Brain microvascular endothelial cell (primary cell): ENCODE results near the gene PHAF1.

Experiments used
- DNase-seq: peaks from one replicate; pipeline ENCODE4 v3.0.0-alpha.2; 2020
- H3K27ac ChIP-seq: fragments of 250-450 bp; sonication (Bioruptor Pico); 2 replicates; pipeline ENCODE4 v1.5.1; 2020; ENCODE audit warnings: mild to moderate bottlenecking, moderate library complexity
- H3K27me3 ChIP-seq: fragments of 250-450 bp; sonication (Bioruptor Pico); replicated peaks from 2 replicates; pipeline ENCODE4 v1.5.1; 2020; ENCODE audit warnings: mild to moderate bottlenecking
- H3K36me3 ChIP-seq: fragments of 250-450 bp; sonication (Bioruptor Pico); replicated peaks from 2 replicates; pipeline ENCODE4 v1.5.1; 2020; ENCODE audit warnings: mild to moderate bottlenecking
- H3K4me3 ChIP-seq: 2 replicates; pipeline ENCODE4 v1.5.1; 2011; ENCODE audit warnings: low read depth, mild to moderate bottlenecking, control low read depth, low read length, moderate library complexity
- CTCF ChIP-seq: IDR thresholded peaks from 2 replicates; pipeline ENCODE4 v1.5.1; 2011; ENCODE audit warnings: low read depth, mild to moderate bottlenecking, moderate library complexity, low read length, control low read depth, inconsistent platforms; ENCODE audit errors: missing control alignments
- in situ Hi-C: cut with HindIII; loops from 2 replicates; pipeline ENCODE4 v1.10.0; 2017; ENCODE audit warnings: low sequenced_read_pairs, low pct_ligation_motif_present

Gene PHAF1

DNA sequence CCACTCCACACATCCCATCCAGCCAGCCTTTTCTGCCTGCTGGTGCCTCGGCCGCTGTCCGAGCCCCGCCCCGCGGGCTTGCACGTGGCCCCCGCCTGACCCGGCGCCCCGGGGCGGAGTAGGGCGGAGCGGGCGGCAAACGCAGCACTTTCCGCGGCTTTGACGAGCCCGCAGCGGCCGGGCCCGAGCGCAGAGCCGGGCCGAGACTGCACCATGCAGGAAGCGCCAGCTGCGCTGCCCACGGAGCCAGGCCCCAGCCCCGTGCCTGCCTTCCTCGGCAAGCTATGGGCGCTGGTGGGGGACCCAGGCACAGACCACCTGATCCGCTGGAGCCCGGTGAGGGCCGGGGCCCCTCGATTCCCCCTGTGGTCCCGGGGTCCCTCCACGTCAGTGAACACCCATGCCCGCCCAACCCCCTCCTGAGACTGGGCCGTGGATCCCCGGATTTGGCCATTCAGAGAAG, 54.9 kb downstream of the PHAF1 start, which contains the start of gene HSF4:
HSF4 (plus strand) TSS at position 147 of the 463 bp plus-strand sequence; CDS start at position 214, 67 bp downstream.
- TF ChIP-seq CTCF = no peak
- in situ Hi-C loops = no loop called here
- Histone ChIP-seq H3K27me3 (peaks cover 47% of the 10 kb centered on the region), H3K36me3 (no peaks in the 10 kb centered on the region), H3K27ac (no peak within 1 kb of the TSS), H3K4me3 (no peak within 1 kb of the TSS)
- DNase-seq = no peak

- H3K27me3 ChIP-seq = peaks cover 47% of the 10 kb centered on the region
- H3K4me3 ChIP-seq = no peak overlapping the region
- H3K36me3 ChIP-seq = no peaks in the 10 kb centered on the region
- DNase-seq = no peak
- in situ Hi-C loops = no loop called here
- no peak overlapping the region for H3K27ac ChIP-seq
- no peak for TF ChIP-seq CTCF
Measured at GRCh38 chr16:67165121-67166078, 55.7 kb downstream of the PHAF1 start.

DNA sequence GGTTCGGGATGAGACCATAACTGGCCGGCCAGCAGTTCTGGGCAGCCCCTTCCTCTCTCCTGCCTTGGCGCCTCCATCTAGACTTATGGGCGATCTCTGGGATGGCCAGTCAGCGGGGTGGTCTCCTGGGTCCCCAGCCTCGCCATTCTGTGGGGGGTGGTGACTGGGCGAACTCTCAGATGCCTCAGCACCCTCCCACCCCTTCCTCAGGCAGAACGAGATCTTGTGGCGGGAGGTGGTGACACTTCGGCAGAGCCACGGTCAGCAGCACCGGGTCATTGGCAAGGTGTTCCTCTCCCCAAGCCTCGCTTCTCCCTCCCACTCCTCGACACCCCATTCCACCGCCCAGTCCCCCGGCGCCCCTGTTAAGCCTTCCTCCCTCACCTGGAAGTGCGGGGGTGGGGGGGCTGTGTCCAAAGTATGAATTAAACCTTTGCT, 56.4 kb downstream of the PHAF1 start:
- Histone ChIP-seq H3K4me3 (no peak overlapping the region), H3K27me3 (peaks cover 47% of the 10 kb centered on the region), H3K27ac (no peak overlapping the region), H3K36me3 (no peaks in the 10 kb centered on the region)
- in situ Hi-C loops = no loop called here
- no peak for DNase-seq
- TF ChIP-seq CTCF = no peak

DNA sequence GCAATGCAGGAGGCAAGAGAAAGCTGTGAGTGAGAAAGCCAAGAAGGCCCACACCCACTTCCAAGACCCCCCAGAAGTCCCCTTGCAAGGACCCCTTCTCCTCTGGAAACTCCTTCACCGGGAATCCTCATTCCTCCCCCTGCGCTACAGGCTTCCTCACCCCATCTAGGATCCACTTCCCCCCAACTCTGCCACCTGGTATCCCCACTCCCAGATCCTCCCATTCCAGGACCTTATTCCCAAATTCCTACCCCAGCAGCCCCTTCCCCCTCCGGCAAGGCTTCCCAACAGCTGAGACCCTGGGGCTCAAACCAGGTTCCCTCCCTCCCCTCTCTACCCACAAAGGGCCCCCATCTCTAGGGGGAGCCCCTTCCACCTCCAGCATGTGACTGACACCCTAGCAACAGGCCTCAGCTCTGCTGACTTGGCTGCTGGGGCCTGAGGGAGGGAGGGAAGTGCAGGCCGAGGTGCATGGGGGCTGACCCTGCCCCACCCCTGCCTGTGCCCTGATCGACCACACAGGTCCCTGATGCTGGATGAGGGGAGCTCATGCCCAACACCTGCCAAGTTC, 56.9 kb downstream of the PHAF1 start:
- Histone ChIP-seq H3K27ac (no peak overlapping the region), H3K4me3 (no peak overlapping the region), H3K36me3 (no peaks in the 10 kb centered on the region), H3K27me3 (peaks cover 46% of the 10 kb centered on the region)
- TF ChIP-seq CTCF = no peak
- DNase-seq = no peak
- in situ Hi-C loops = no loop called here

DNA sequence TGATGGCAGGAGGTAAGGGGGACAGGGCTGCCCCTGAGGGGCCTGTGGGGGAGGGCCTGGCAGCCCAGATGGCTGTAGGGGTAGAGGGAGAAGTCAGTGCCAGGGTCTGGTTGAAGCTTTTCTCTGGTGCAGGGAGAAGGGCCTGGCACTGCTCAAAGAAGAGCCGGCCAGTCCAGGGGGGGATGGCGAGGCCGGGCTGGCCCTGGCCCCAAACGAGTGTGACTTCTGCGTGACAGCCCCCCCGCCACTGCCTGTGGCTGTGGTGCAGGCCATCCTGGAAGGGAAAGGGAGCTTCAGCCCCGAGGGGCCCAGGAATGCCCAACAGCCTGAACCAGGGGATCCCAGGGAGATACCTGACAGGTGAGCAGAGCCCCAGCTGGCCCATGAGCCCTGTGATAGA, 57.8 kb downstream of the PHAF1 start:
- TF ChIP-seq CTCF = no peak
- in situ Hi-C loops = no loop called here
- Histone ChIP-seq H3K36me3 (no peaks in the 10 kb centered on the region), H3K27ac (no peak overlapping the region), H3K4me3 (no peak overlapping the region), H3K27me3 (peaks cover 40% of the 10 kb centered on the region)
- DNase-seq = no peak
